ENCODE measurements around the gene ST6GALNAC1. TPM values are rescaled to one million over a fixed set of nuclear protein-coding genes. Genes with fewer than 3 reads are reported as not detected.
A peak's percentile ranks its signal among the peaks of the same experiment; 100 is the strongest.

The ST6GALNAC1 gene
- total and polyA plus RNA-seq, 4 donors, result 0.16 to 2.1 (median 0.21) TPM; not detected in 1

DNA sequence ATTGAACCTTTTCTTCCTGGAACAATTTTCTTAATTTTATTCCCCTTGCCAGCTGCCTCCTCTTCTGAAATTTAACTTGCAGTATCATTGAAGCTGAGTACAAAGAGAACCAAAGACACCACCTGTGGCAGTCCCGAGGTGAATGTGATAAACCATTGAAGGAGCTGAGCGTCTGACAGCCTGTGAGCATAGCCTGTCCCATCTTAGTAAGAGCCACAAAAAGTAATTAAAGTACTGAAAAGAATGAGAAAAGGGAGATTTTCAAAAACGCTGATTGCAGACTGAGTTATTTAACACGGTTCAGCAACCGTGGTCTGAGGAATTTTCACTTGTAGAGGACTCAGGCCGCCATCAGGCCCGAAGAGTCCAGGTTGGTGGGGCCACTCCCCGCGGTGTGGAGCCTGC lies 27.2 kb upstream of the ST6GALNAC1 start:
- Histone ChIP-seq H3K9ac (ENCODE audit: low read depth in 1 of 2, low read length in 2 of 2) (no peak overlapping the region), H3K4me3 (ENCODE audit: low read depth in 1 of 3, low read length in 3 of 3) (no peak overlapping the region), H3K4me1 (ENCODE audit: control insufficient read depth in 4 of 4, insufficient read depth in 4 of 4, low read length in 3 of 4) (peaks cover 0 to 12% (median 5%) of the 10 kb centered on the region in 4 donors), H3K9me3 (ENCODE audit: control insufficient read depth in 4 of 4, low read length in 3 of 4) (no peaks in the 10 kb centered on the region), H3K36me3 (ENCODE audit: control insufficient read depth in 4 of 4, insufficient read depth in 3 of 4, low read depth in 1 of 4, low read length in 3 of 4) (no peaks in the 10 kb centered on the region), H3K27ac (ENCODE audit: low read depth in 1 of 2, low read length in 2 of 2) (peak overlapping the region in 1 of 2 donors; percentile 66), H3K27me3 (ENCODE audit: control insufficient read depth in 4 of 4, insufficient read depth in 4 of 4, low read length in 3 of 4) (no peaks in the 10 kb centered on the region)
- 77% methylated on average over 9 of the region's 9 CpGs for WGBS
- no peak for TF ChIP-seq YY1 (IDR thresholded peaks at IDR 0.05)
- TF ChIP-seq, protein P1, sequence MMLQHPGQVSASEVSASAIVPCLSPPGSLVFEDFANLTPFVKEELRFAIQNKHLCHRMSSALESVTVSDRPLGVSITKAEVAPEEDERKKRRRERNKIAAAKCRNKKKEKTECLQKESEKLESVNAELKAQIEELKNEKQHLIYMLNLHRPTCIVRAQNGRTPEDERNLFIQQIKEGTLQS (IDR thresholded peaks at IDR 0.05), result no peak
- no peak for TF ChIP-seq JUND (IDR thresholded peaks at IDR 0.05)
- no peak for TF ChIP-seq FOXA1 (IDR thresholded peaks at IDR 0.05)
- no peak for TF ChIP-seq HNF4G (IDR thresholded peaks at IDR 0.05)
- TF ChIP-seq EGR1 (IDR thresholded peaks at IDR 0.05; ENCODE audit: low read depth in 2 of 2), result no peak
- no peak for TF ChIP-seq HNF4A (conservative IDR thresholded peaks at IDR 0.05)
- no peak for TF ChIP-seq TAF1 (conservative IDR thresholded peaks at IDR 0.05)
- no peak for TF ChIP-seq FOXA2 (IDR thresholded peaks at IDR 0.05)
- TF ChIP-seq, protein P2, sequence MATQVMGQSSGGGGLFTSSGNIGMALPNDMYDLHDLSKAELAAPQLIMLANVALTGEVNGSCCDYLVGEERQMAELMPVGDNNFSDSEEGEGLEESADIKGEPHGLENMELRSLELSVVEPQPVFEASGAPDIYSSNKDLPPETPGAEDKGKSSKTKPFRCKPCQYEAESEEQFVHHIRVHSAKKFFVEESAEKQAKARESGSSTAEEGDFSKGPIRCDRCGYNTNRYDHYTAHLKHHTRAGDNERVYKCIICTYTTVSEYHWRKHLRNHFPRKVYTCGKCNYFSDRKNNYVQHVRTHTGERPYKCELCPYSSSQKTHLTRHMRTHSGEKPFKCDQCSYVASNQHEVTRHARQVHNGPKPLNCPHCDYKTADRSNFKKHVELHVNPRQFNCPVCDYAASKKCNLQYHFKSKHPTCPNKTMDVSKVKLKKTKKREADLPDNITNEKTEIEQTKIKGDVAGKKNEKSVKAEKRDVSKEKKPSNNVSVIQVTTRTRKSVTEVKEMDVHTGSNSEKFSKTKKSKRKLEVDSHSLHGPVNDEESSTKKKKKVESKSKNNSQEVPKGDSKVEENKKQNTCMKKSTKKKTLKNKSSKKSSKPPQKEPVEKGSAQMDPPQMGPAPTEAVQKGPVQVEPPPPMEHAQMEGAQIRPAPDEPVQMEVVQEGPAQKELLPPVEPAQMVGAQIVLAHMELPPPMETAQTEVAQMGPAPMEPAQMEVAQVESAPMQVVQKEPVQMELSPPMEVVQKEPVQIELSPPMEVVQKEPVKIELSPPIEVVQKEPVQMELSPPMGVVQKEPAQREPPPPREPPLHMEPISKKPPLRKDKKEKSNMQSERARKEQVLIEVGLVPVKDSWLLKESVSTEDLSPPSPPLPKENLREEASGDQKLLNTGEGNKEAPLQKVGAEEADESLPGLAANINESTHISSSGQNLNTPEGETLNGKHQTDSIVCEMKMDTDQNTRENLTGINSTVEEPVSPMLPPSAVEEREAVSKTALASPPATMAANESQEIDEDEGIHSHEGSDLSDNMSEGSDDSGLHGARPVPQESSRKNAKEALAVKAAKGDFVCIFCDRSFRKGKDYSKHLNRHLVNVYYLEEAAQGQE (IDR thresholded peaks at IDR 0.05), result no peak
- TF ChIP-seq, protein P3, sequence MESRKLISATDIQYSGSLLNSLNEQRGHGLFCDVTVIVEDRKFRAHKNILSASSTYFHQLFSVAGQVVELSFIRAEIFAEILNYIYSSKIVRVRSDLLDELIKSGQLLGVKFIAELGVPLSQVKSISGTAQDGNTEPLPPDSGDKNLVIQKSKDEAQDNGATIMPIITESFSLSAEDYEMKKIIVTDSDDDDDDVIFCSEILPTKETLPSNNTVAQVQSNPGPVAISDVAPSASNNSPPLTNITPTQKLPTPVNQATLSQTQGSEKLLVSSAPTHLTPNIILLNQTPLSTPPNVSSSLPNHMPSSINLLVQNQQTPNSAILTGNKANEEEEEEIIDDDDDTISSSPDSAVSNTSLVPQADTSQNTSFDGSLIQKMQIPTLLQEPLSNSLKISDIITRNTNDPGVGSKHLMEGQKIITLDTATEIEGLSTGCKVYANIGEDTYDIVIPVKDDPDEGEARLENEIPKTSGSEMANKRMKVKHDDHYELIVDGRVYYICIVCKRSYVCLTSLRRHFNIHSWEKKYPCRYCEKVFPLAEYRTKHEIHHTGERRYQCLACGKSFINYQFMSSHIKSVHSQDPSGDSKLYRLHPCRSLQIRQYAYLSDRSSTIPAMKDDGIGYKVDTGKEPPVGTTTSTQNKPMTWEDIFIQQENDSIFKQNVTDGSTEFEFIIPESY (IDR thresholded peaks at IDR 0.05), result no peak
- no peak for TF ChIP-seq NR2F2 (IDR thresholded peaks at IDR 0.05)
- TF ChIP-seq RXRA (IDR thresholded peaks at IDR 0.05), result no peak
- TF ChIP-seq RAD21 (IDR thresholded peaks at IDR 0.05), result no peak
- TF ChIP-seq, protein P4, sequence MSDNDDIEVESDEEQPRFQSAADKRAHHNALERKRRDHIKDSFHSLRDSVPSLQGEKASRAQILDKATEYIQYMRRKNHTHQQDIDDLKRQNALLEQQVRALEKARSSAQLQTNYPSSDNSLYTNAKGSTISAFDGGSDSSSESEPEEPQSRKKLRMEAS (IDR thresholded peaks at IDR 0.05), result no peak
- TF ChIP-seq, protein P5, sequence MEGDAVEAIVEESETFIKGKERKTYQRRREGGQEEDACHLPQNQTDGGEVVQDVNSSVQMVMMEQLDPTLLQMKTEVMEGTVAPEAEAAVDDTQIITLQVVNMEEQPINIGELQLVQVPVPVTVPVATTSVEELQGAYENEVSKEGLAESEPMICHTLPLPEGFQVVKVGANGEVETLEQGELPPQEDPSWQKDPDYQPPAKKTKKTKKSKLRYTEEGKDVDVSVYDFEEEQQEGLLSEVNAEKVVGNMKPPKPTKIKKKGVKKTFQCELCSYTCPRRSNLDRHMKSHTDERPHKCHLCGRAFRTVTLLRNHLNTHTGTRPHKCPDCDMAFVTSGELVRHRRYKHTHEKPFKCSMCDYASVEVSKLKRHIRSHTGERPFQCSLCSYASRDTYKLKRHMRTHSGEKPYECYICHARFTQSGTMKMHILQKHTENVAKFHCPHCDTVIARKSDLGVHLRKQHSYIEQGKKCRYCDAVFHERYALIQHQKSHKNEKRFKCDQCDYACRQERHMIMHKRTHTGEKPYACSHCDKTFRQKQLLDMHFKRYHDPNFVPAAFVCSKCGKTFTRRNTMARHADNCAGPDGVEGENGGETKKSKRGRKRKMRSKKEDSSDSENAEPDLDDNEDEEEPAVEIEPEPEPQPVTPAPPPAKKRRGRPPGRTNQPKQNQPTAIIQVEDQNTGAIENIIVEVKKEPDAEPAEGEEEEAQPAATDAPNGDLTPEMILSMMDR (IDR thresholded peaks at IDR 0.05; ENCODE audit: low read depth, low read length, missing input control), result no peak
- TF ChIP-seq SP1 (IDR thresholded peaks at IDR 0.05), result no peak
- TF ChIP-seq GABPA (IDR thresholded peaks at IDR 0.05 in 1 of 2, conservative IDR thresholded peaks at IDR 0.05 in 1 of 2), result no peak
- DNase-seq (ENCODE audit: low spot score), result no peak
